SK-N-SH (cell line): Measurements from ENCODE around the gene NECTIN1. TPM values are rescaled to one million over a fixed set of nuclear protein-coding genes. Genes with fewer than 3 reads are reported as not detected.
A peak's percentile ranks its signal among the peaks of the same experiment; 100 is the strongest.

ENCODE experiments used
- CTCF ChIA-PET: fragments of 300-600, 350-600 bp; formaldehyde crosslinking; extraction: SDS; loops from one replicate; lab custom pipeline; 2021; lab: Yijun Ruan, JAX
- POLR2A ChIA-PET: fragments of 350-600 bp; sonication (Branson Sonifier 250); formaldehyde crosslinking; extraction: SDS; loops from one replicate; lab custom pipeline; 2020; ENCODE audit warnings: antibody characterized with exemption, inconsistent platforms; lab: Yijun Ruan, JAX
- DNase-seq: peaks from one replicate; pipeline ENCODE4 v3.0.0; 2012
- H2AFZ ChIP-seq: fragments of 200-600 bp; sonication (generic); 2 replicates; pipeline ENCODE4 v1.8.1; 2016; ENCODE audit warnings: antibody characterized with exemption, mild to moderate bottlenecking, low read depth
- H3F3A ChIP-seq: fragments of 200-600 bp; sonication (generic); replicated peaks from 2 replicates; pipeline ENCODE3; 2016; ENCODE audit warnings: antibody characterized with exemption, mild to moderate bottlenecking; ENCODE audit not compliant: insufficient read depth
- H3K27ac ChIP-seq, 2 experiments: fragments of 200-500 bp in 1 of 2; fragments of 200-600 bp in 1 of 2; sonication (Bioruptor generic) in 1 of 2; sonication (generic), shearing (Covaris generic) in 1 of 2; 2 replicates each; pipeline versions ENCODE4 v1.5.1 to v1.6.1; 2014 to 2016; ENCODE audit warnings: low read depth in 2 of 2, inconsistent platforms in 1 of 2, low read length in 1 of 2, mild to moderate bottlenecking in 1 of 2, mixed read lengths in 1 of 2
- H3K27me3 ChIP-seq: fragments of 200-600 bp; sonication (generic), shearing (Covaris generic); 2 replicates; pipeline ENCODE4 v1.6.1; 2016; ENCODE audit warnings: mixed run types; ENCODE audit not compliant: insufficient read depth
- H3K36me3 ChIP-seq, 2 experiments: fragments of 200-500 bp in 1 of 2; fragments of 200-600 bp in 1 of 2; sonication (Bioruptor generic) in 1 of 2; sonication (generic) in 1 of 2; replicated peaks in 1 of 2; 2 replicates each; pipeline versions ENCODE3 to v1.5.1; 2014 to 2016; ENCODE audit warnings: low read length in 1 of 2, mild to moderate bottlenecking in 1 of 2; ENCODE audit not compliant: insufficient read depth in 2 of 2, control insufficient read depth in 1 of 2
- H3K4me1 ChIP-seq, 2 experiments: fragments of 200-500 bp in 1 of 2; fragments of 200-600 bp in 1 of 2; sonication (Bioruptor generic) in 1 of 2; sonication (generic), shearing (Covaris generic) in 1 of 2; 2 replicates each; pipeline versions ENCODE4 v1.5.1 to v1.6.1; 2014 to 2016; ENCODE audit warnings: low read depth in 1 of 2, low read length in 1 of 2, mixed run types in 1 of 2; ENCODE audit not compliant: insufficient read depth in 2 of 2, control insufficient read depth in 1 of 2
- H3K4me2 ChIP-seq: fragments of 200-600 bp; sonication (generic), shearing (Covaris generic); 2 replicates; pipeline ENCODE4 v1.6.1; 2017; ENCODE audit warnings: mixed run types
- H3K4me3 ChIP-seq, 2 experiments: fragments of 200-500 bp in 1 of 2; fragments of 200-600 bp in 1 of 2; sonication (Bioruptor generic) in 1 of 2; sonication (generic), shearing (Covaris generic) in 1 of 2; 2 replicates each; pipeline versions ENCODE4 v1.5.1 to v1.8.1; 2014 to 2016; ENCODE audit warnings: low read depth in 2 of 2, inconsistent platforms in 1 of 2, low read length in 1 of 2, mild to moderate bottlenecking in 1 of 2, mixed read lengths in 1 of 2, moderate library complexity in 1 of 2
- H3K79me2 ChIP-seq: fragments of 200-600 bp; sonication (generic); 2 replicates; pipeline ENCODE4 v1.8.1; 2017; ENCODE audit warnings: mild to moderate bottlenecking; ENCODE audit not compliant: insufficient read depth
- H3K9ac ChIP-seq: fragments of 200-600 bp; sonication (generic); 2 replicates; pipeline ENCODE4 v1.6.1; 2017; ENCODE audit warnings: mixed run types
- H3K9me2 ChIP-seq: fragments of 200-600 bp; sonication (generic); 2 replicates; pipeline ENCODE4 v1.6.1; 2017; ENCODE audit warnings: mixed run types
- H3K9me3 ChIP-seq: fragments of 200-600 bp; sonication (generic); 2 replicates; pipeline ENCODE4 v1.6.1; 2017; ENCODE audit warnings: mixed run types, mild to moderate bottlenecking, moderate library complexity
- H4K20me1 ChIP-seq: fragments of 200-600 bp; sonication (generic); 2 replicates; pipeline ENCODE4 v1.6.1; 2017; ENCODE audit warnings: mild to moderate bottlenecking, mixed run types; ENCODE audit not compliant: insufficient read depth
- CHD2 ChIP-seq: fragments of 150-350 bp; IDR thresholded peaks from 2 replicates; pipeline ENCODE4 v1.6.1; 2018; ENCODE audit warnings: low read length; ENCODE audit not compliant: partially characterized antibody
- ELF1 ChIP-seq: IDR thresholded peaks from 2 replicates; pipeline ENCODE4 v1.4.0; 2012
- EZH2phosphoT487 ChIP-seq: fragments of 200-600 bp; sonication (generic); IDR thresholded peaks from 2 replicates; pipeline ENCODE4 v1.6.1; 2017; ENCODE audit warnings: low read depth, mixed run types, mild to moderate bottlenecking, antibody characterized with exemption, moderate library complexity, borderline replicate concordance
- GABPA ChIP-seq: IDR thresholded peaks from 2 replicates; pipeline ENCODE4 v1.4.0; 2012; ENCODE audit warnings: low read depth, mild to moderate bottlenecking
- GATA2 ChIP-seq: sonication (generic); formaldehyde crosslinking; IDR thresholded peaks from 2 replicates; pipeline ENCODE4 v1.5.0; 2020; ENCODE audit warnings: mild to moderate bottlenecking, missing genetic modification reagents
- IRF3 ChIP-seq: fragments of 150-350 bp; IDR thresholded peaks from 2 replicates; pipeline ENCODE4 v1.6.1; 2016; ENCODE audit warnings: mild to moderate bottlenecking, low read depth, low read length
- MAX ChIP-seq: IDR thresholded peaks from 2 replicates; pipeline ENCODE4 v1.4.0; 2012; ENCODE audit warnings: low read depth
- PBX3 ChIP-seq: IDR thresholded peaks from 2 replicates; pipeline ENCODE4; 2012
- POLR2AphosphoS5 ChIP-seq: IDR thresholded peaks from 2 replicates; pipeline ENCODE4 v1.6.1; 2012; ENCODE audit warnings: low read depth, low read length
- RAD21 ChIP-seq: IDR thresholded peaks from 2 replicates; pipeline ENCODE4 v1.6.1; 2012; ENCODE audit warnings: mild to moderate bottlenecking, low read length
- RXRA ChIP-seq: IDR thresholded peaks from 2 replicates; pipeline ENCODE4 v1.4.0; 2012; ENCODE audit warnings: low read depth, mild to moderate bottlenecking, borderline replicate concordance
- SIN3A ChIP-seq: IDR thresholded peaks from 2 replicates; pipeline ENCODE4 v1.6.1; 2012; ENCODE audit warnings: low read depth, mild to moderate bottlenecking, low read length, moderate library complexity, borderline replicate concordance
- SMC3 ChIP-seq: IDR thresholded peaks from 2 replicates; pipeline ENCODE4 v1.6.1; 2012; ENCODE audit warnings: low read depth, low read length, improper control_type of control experiment
- YY1 ChIP-seq: IDR thresholded peaks from 2 replicates; pipeline ENCODE4 v1.4.0; 2012; ENCODE audit warnings: low read depth, mild to moderate bottlenecking
- WGBS: methylation state at CpG from one replicate; pipeline ENCODE4 v1.1.6; 2017; ENCODE audit warnings: low lambda C conversion rate; 5-methylcytosine and 5-hydroxymethylcytosine counted together
- polyA plus RNA-seq, 3 experiments: library from polyadenylated mRNA; depleted of rRNA; stranded (reverse); fragments of >200 nt; gene quantifications; 2 replicates each; pipeline ENCODE4 v1.2.3, GENCODE V29; 2012
- TF ChIP-seq, protein P1 (sequence below): IDR thresholded peaks from 2 replicates; pipeline ENCODE4 v1.4.0; 2012; ENCODE audit warnings: low read depth, borderline replicate concordance
- TF ChIP-seq, protein P2 (sequence below): fragments of 150-350 bp; IDR thresholded peaks from 2 replicates; pipeline ENCODE4 v1.6.1; 2017; ENCODE audit warnings: antibody characterized with exemption, low read length, low read depth, borderline replicate concordance

Gene NECTIN1
- polyA plus RNA-seq, 1 of the 3 experiments (the other 2 are of a cell fraction) = 9.1 TPM

DNA sequence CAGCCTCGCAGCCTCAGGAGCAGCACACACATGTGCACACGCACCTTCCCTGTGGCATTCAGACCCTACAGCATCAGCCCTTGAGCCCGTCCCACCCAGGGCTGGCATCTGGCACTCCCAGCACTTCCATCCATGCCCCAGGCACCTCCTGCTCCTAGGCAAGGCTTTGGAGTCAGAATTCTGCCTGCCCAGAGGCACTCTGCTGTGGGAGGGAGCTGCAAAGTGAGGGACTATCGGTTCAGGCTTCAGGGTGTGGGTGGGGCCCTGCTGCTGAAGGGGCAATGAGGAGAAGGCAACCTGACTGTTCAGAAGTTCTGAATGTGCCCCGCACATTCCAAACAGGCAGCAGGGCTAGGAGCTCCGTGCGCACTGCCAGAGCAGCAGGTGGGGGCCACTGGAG, 39.7 kb downstream of the NECTIN1 start:
- Histone ChIP-seq H3K9me3 (no peaks in the 10 kb centered on the region), H3K36me3 (no peaks in the 10 kb centered on the region), H3K27ac (peak overlapping the region in 1 of 2 experiments; percentile 7; a peak in 1 of 4 replicates), H3K27me3 (no peaks in the 10 kb centered on the region), H3K4me3 (no peak overlapping the region), H4K20me1 (no peaks in the 10 kb centered on the region), H2AFZ (no peak overlapping the region), H3K9ac (no peak overlapping the region), H3K4me1 (peaks cover 8 to 99% of the 10 kb centered on the region in 2 experiments), H3K79me2 (no peaks in the 10 kb centered on the region), H3K9me2 (no peaks in the 10 kb centered on the region), H3F3A (no peaks in the 10 kb centered on the region), H3K4me2 (no peak overlapping the region)
- CTCF ChIA-PET = interaction anchor here (1.0 to 3.2 kb wide), 5 partner anchors 13 to 40 kb away, joined by 3 to 17 read pairs (median 5); no protein-coding TSS in a partner anchor
- POLR2A ChIA-PET = interaction anchor here (0.6 kb wide), 2 partner anchors 23 to 34 kb away, joined by 3 read pairs; no protein-coding TSS in a partner anchor
- TF ChIP-seq RAD21 (no peak), YY1 (no peak), SMC3 (no peak), POLR2AphosphoS5 (no peak), ELF1 (no peak), EZH2phosphoT487 (no peak), GATA2 (CRISPR knock-in tag) (no peak), RXRA (no peak), PBX3 (no peak), SIN3A (no peak), MAX (no peak), GABPA (no peak), IRF3 (no peak), CHD2 (no peak)
- TF ChIP-seq, protein P1, sequence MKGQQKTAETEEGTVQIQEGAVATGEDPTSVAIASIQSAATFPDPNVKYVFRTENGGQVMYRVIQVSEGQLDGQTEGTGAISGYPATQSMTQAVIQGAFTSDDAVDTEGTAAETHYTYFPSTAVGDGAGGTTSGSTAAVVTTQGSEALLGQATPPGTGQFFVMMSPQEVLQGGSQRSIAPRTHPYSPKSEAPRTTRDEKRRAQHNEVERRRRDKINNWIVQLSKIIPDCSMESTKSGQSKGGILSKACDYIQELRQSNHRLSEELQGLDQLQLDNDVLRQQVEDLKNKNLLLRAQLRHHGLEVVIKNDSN = no peak
- TF ChIP-seq, protein P2, sequence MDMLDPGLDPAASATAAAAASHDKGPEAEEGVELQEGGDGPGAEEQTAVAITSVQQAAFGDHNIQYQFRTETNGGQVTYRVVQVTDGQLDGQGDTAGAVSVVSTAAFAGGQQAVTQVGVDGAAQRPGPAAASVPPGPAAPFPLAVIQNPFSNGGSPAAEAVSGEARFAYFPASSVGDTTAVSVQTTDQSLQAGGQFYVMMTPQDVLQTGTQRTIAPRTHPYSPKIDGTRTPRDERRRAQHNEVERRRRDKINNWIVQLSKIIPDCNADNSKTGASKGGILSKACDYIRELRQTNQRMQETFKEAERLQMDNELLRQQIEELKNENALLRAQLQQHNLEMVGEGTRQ = no peak
- DNase-seq = no peak
- 86% methylated on average over 4 of the region's 7 CpGs for WGBS
